ENCODE measurements around the gene SEC22C. TPM values are rescaled to one million over a fixed set of nuclear protein-coding genes. Genes with fewer than 3 reads are reported as not detected.

The SEC22C gene
- total RNA-seq, 1 donor from 2014 or later: 56.2 TPM

DNA sequence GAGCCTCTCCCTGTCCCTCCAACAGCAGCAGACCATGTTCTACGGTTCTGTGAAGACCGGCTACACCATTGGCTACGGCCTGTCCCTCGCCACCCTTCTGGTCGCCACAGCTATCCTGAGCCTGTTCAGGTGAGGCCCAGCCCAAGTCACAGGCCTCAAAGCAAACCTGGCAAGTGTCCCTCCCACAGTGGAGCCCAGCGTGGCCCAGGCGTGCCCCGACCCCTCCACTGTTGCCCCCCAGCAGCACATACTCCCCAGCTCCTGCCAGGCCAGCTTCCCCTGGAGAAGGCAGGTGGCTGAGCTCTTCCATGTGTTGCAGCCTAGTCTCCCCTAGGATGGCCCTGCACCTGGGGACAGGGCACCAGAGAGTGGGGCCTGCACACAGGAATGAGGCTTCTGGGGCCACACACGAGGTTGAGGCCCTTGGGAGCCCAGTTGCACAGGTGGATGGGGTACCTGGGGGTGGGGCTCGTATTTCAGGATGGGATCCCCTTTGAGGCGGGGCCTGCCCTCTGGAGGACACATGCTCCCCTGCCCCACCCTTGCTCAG, 54.3 kb downstream of the SEC22C start:
- Mint-ChIP-seq H3K27me3 (ENCODE audit: unreplicated experiment) (no peaks in the 10 kb centered on the region), H3K4me3 (ENCODE audit: unreplicated experiment) (no peak overlapping the region), H3K9me3 (ENCODE audit: unreplicated experiment) (no peaks in the 10 kb centered on the region), H3K4me1 (ENCODE audit: unreplicated experiment) (no peaks in the 10 kb centered on the region), H3K27ac (ENCODE audit: unreplicated experiment) (no peak overlapping the region), H3K36me3 (ENCODE audit: unreplicated experiment) (no peaks in the 10 kb centered on the region)
- DNase-seq (ENCODE audit: extremely low spot score, unreplicated experiment): no peak
- TF ChIP-seq, protein P1, sequence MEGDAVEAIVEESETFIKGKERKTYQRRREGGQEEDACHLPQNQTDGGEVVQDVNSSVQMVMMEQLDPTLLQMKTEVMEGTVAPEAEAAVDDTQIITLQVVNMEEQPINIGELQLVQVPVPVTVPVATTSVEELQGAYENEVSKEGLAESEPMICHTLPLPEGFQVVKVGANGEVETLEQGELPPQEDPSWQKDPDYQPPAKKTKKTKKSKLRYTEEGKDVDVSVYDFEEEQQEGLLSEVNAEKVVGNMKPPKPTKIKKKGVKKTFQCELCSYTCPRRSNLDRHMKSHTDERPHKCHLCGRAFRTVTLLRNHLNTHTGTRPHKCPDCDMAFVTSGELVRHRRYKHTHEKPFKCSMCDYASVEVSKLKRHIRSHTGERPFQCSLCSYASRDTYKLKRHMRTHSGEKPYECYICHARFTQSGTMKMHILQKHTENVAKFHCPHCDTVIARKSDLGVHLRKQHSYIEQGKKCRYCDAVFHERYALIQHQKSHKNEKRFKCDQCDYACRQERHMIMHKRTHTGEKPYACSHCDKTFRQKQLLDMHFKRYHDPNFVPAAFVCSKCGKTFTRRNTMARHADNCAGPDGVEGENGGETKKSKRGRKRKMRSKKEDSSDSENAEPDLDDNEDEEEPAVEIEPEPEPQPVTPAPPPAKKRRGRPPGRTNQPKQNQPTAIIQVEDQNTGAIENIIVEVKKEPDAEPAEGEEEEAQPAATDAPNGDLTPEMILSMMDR (IDR thresholded peaks at IDR 0.05): no peak

DNA sequence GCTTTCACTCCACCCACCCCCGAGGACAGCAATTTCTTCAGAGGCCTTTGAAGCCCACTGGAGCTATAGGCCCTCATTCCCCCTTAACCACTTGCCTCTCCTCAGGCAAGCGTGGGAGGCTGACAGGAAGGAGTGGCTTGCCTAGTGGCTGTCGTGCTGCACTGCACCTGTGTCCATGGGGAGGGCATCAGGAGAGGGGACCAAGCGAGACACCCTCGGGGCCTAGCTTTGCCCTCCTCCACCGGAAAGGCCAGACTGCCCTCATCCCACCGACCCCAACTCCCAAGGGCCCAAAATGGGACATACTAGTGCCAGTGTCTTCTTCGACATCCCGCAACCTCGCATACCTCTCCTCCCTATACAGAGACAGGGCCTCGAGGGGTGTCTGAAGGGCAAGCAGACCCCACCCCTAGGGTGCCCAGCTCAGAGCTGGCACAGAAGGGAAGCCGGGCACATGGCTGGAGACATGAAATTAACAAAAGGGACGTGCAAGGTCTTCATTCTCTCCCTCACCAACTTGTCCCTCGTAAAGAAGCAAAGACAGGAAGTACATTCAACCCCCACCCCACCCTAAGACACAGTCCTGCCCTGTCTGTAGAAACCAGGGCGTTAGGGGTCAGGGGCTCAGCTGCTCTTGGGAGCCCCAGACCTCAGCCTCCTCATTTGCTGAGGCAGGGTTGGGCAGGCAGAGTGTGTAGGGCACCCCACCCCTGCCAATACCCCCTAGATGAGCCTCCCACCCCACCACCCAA, 55.0 kb downstream of the SEC22C start:
- TF ChIP-seq, protein P1 (IDR thresholded peaks at IDR 0.05): no peak

DNA sequence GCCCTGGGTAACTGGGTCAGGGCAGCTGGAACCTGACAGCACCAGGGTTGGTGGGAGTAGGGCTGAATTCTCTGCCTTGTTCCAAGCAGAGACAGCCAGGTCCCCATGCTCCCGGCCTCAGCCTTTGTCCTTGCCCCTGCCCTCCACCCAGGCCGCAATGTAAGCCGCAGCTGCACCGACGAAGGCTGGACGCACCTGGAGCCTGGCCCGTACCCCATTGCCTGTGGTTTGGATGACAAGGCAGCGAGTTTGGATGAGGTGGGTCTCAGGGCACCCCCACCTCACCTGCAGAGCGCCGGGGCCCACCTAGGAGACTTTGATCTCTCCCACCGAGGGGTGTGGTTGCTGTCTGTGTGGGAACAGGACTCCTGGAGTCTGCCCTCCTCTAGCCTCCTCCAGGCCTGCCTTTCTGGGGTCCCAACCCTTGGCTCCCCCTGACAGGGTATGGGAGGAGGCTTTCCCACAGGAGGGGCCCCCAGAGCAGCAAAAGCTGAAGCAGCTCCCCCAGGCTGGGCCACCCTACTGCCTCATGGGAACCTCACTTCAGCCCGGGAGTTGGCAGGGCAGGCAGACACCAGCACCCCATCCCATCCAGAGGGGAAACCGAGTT, 55.9 kb downstream of the SEC22C start:
- TF ChIP-seq, protein P1 (IDR thresholded peaks at IDR 0.05): no peak
- no peak overlapping the region for H3K4me3 Mint-ChIP-seq (ENCODE audit: unreplicated experiment)
- no peaks in the 10 kb centered on the region for H3K36me3 Mint-ChIP-seq (ENCODE audit: unreplicated experiment)
- no peaks in the 10 kb centered on the region for H3K27me3 Mint-ChIP-seq (ENCODE audit: unreplicated experiment)
- H3K4me1 Mint-ChIP-seq (ENCODE audit: unreplicated experiment): no peaks in the 10 kb centered on the region
- no peak for DNase-seq (ENCODE audit: extremely low spot score, unreplicated experiment)
- H3K27ac Mint-ChIP-seq (ENCODE audit: unreplicated experiment): no peak overlapping the region
- H3K9me3 Mint-ChIP-seq (ENCODE audit: unreplicated experiment): no peaks in the 10 kb centered on the region

More for the DNA sequence above, 55.0 kb downstream of the SEC22C start:
- no peak for DNase-seq (ENCODE audit: extremely low spot score, unreplicated experiment)
- Mint-ChIP-seq H3K4me1 (ENCODE audit: unreplicated experiment) (no peaks in the 10 kb centered on the region), H3K9me3 (ENCODE audit: unreplicated experiment) (no peaks in the 10 kb centered on the region), H3K36me3 (ENCODE audit: unreplicated experiment) (no peaks in the 10 kb centered on the region), H3K27me3 (ENCODE audit: unreplicated experiment) (no peaks in the 10 kb centered on the region), H3K4me3 (ENCODE audit: unreplicated experiment) (no peak overlapping the region), H3K27ac (ENCODE audit: unreplicated experiment) (no peak overlapping the region)

DNA sequence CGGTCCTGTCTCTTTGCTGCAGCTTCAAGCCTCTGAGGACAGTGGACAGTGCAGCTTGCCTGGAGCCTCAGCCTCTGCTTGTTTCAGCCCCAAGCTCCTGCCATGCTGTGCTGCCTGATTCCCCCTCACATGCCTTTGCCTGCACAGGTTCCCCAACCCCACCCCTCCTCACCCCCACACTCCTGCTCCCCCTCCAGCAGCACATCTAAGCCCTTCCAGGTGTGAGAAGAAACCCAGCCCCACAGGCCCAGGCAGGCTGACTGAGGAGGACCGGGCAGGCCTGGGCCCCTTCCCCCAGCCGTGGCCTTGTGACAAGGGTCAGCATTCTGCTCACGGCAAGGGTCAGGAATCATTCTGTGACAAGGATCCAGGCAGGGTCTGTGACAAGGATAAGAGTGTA, 56.6 kb downstream of the SEC22C start:
- TF ChIP-seq, protein P1 (IDR thresholded peaks at IDR 0.05): no peak
- H3K36me3 Mint-ChIP-seq (ENCODE audit: unreplicated experiment): no peaks in the 10 kb centered on the region
- no peak for DNase-seq (ENCODE audit: extremely low spot score, unreplicated experiment)

DNA sequence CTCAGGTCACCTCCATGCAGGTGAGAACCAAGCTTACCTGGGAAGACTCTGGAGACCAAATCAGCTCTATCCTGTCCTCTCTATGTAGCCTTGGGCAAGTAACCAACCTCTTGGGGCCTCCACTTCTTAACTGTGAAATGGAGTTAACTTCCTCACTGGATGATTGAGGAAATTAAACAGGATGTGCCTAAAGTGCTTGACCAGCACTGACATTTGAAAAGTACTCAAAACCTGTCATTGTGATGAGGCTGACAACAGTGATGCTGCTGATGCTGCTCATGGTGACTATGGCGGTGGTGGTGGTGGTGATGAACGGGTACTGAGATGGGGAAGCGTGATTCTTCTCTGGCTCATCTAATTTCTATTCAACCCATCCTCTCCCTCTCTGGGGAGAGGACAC, 57.0 kb downstream of the SEC22C start:
- H3K27me3 Mint-ChIP-seq (ENCODE audit: unreplicated experiment): no peaks in the 10 kb centered on the region
- H3K27ac Mint-ChIP-seq (ENCODE audit: unreplicated experiment): no peak overlapping the region
- H3K9me3 Mint-ChIP-seq (ENCODE audit: unreplicated experiment): no peaks in the 10 kb centered on the region
- H3K4me3 Mint-ChIP-seq (ENCODE audit: unreplicated experiment): no peak overlapping the region
- H3K36me3 Mint-ChIP-seq (ENCODE audit: unreplicated experiment): no peaks in the 10 kb centered on the region
- no peak for DNase-seq (ENCODE audit: extremely low spot score, unreplicated experiment)
- TF ChIP-seq, protein P1 (IDR thresholded peaks at IDR 0.05): no peak
- H3K4me1 Mint-ChIP-seq (ENCODE audit: unreplicated experiment): no peaks in the 10 kb centered on the region

More for the DNA sequence above, 56.6 kb downstream of the SEC22C start:
- Mint-ChIP-seq H3K9me3 (ENCODE audit: unreplicated experiment) (no peaks in the 10 kb centered on the region), H3K27me3 (ENCODE audit: unreplicated experiment) (no peaks in the 10 kb centered on the region), H3K4me1 (ENCODE audit: unreplicated experiment) (no peaks in the 10 kb centered on the region), H3K27ac (ENCODE audit: unreplicated experiment) (no peak overlapping the region), H3K4me3 (ENCODE audit: unreplicated experiment) (no peak overlapping the region)
